ENCODE data around the gene PTS. TPM values are rescaled to one million over a fixed set of nuclear protein-coding genes. Genes with fewer than 3 reads are reported as not detected.

The PTS gene
- total and polyA plus RNA-seq, 9 of the 15 experiments (the other 6 are each of a cell fraction or from before 2014, with no cell fraction given): 27.1 to 72.7 (median 41.1) TPM

GRCh38 chr11:112223754-112224532 lies 2.3 kb upstream of the PTS start:
- Histone ChIP-seq H2AFZ (ENCODE audit: low read depth, low read length) (no peak overlapping the region), H3K36me3 (ENCODE audit: control insufficient read depth, insufficient read depth, low read length) (peaks cover 12% of the 10 kb centered on the region), H3K27me3 (ENCODE audit: control insufficient read depth in 2 of 2, insufficient read depth in 2 of 2, low read length in 2 of 2) (no peaks in the 10 kb centered on the region), H3K4me1 (replicated peaks in 1 of 2; ENCODE audit: control insufficient read depth in 2 of 2, insufficient read depth in 2 of 2, low read length in 2 of 2) (peaks cover 5 to 8% of the 10 kb centered on the region in 2 experiments; a peak in 3 of 5 replicates), H3K79me2 (ENCODE audit: control insufficient read depth, insufficient read depth, low read length) (peaks cover 26% of the 10 kb centered on the region), H3K27ac (ENCODE audit: extremely low read depth, low read depth, low read length) (no peak overlapping the region), H3K9ac (ENCODE audit: insufficient read depth in 1 of 2, low read depth in 2 of 2, low read length in 2 of 2) (no peak overlapping the region), H4K20me1 (replicated peaks; ENCODE audit: control insufficient read depth, insufficient read depth, low read length) (no peaks in the 10 kb centered on the region), H3K9me1 (ENCODE audit: control insufficient read depth, insufficient read depth, low read length) (no peaks in the 10 kb centered on the region), H3K4me3 (no peak overlapping the region), H3K9me3 (replicated peaks; ENCODE audit: control insufficient read depth, insufficient read depth, low read depth, low read length) (no peaks in the 10 kb centered on the region), H3K4me2 (ENCODE audit: insufficient read depth, low read length) (no peak overlapping the region)
- TF ChIP-seq ZBTB17 (CRISPR knock-in tag; IDR thresholded peaks at IDR 0.05) (no peak), NFIC (IDR thresholded peaks at IDR 0.05) (peak; percentile 72)
- FAIRE-seq: no peak
- ChIA-PET CTCF (ENCODE audit: low intra/inter-chr PET ratio) (interaction anchor here (1.1 to 1.4 kb wide), 2 partner anchors 55 to 57 kb away, joined by 5 to 7 read pairs; no protein-coding TSS in a partner anchor), POLR2A (interaction anchor here (0.5 kb wide), 1 partner anchor 9 kb away, joined by 3 read pairs; no protein-coding TSS in a partner anchor)
- no peak for ATAC-seq
- WGBS (ENCODE audit: insufficient coverage, low coverage, missing lambda C conversion rate): 41% methylated on average over 5 of the region's 5 CpGs
- BruUV-seq (replicated peaks): no TSS peak
- intact Hi-C loops (cut with micrococcal nuclease) (loop anchor here (5.0 kb wide), 1 partner anchor 1063 kb away; no protein-coding TSS in a partner anchor), in situ Hi-C loops (cut with MboI) (loop anchor here (5.0 to 10.0 kb wide), 3 partner anchors 58 to 619 kb away; partner anchors contain the start of gene SIK2)
- no peak for DNase-seq (ENCODE audit: extremely low read depth in 1 of 4, low spot score in 3 of 4)

DNA sequence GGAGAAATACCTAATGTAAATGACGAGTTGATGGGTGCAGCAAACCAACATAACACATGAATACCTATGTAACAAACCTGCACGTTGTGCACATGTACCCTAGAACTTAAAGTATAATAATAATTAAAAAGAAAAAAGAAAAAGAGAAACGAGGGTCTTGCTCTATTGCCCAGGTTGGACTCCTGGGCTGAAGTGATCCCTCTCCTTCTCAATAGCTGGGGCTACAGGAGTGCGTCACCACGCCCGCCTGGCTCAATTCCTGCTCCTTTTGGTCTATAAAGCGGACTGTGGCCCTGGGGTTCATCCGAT lies 521 bp upstream of the PTS start:
- DNase-seq (ENCODE audit: extremely low read depth in 1 of 4, low spot score in 3 of 4): no peak
- TF ChIP-seq CREB1 (IDR thresholded peaks at IDR 0.05): no peak
- TF ChIP-seq CREB1 (CRISPR knock-in tag; IDR thresholded peaks at IDR 0.05): no peak
- TF ChIP-seq ZNF407 (IDR thresholded peaks at IDR 0.05; ENCODE audit: low read depth): no peak
- no peak for TF ChIP-seq SIX5 (IDR thresholded peaks at IDR 0.05; ENCODE audit: borderline replicate concordance in 1 of 2, insufficient read depth in 1 of 2, low read depth in 1 of 2, low read length in 2 of 2)

More for the DNA sequence above, 521 bp upstream of the PTS start:
- ATAC-seq (no peak), FAIRE-seq (no peak)
- Histone ChIP-seq H4K20me1 (replicated peaks; ENCODE audit: control insufficient read depth, insufficient read depth, low read length) (no peaks in the 10 kb centered on the region), H3K9ac (ENCODE audit: insufficient read depth in 1 of 2, low read depth in 2 of 2, low read length in 2 of 2) (peak overlapping the region; percentile 88 to 94), H2AFZ (ENCODE audit: low read depth, low read length) (peak overlapping the region; percentile 99), H3K4me3 (peak overlapping the region; percentile 85), H3K36me3 (ENCODE audit: control insufficient read depth, insufficient read depth, low read length) (peaks cover 28% of the 10 kb centered on the region), H3K27ac (ENCODE audit: extremely low read depth, low read depth, low read length) (peak overlapping the region; percentile 87), H3K9me1 (ENCODE audit: control insufficient read depth, insufficient read depth, low read length) (no peaks in the 10 kb centered on the region), H3K27me3 (ENCODE audit: control insufficient read depth in 2 of 2, insufficient read depth in 2 of 2, low read length in 2 of 2) (no peaks in the 10 kb centered on the region), H3K4me1 (replicated peaks in 1 of 2; ENCODE audit: control insufficient read depth in 2 of 2, insufficient read depth in 2 of 2, low read length in 2 of 2) (peaks cover 5 to 8% of the 10 kb centered on the region in 2 experiments; a peak in 3 of 5 replicates), H3K9me3 (replicated peaks; ENCODE audit: control insufficient read depth, insufficient read depth, low read depth, low read length) (no peaks in the 10 kb centered on the region), H3K4me2 (ENCODE audit: insufficient read depth, low read length) (peak overlapping the region; percentile 91), H3K79me2 (ENCODE audit: control insufficient read depth, insufficient read depth, low read length) (peaks cover 26% of the 10 kb centered on the region)
- intact Hi-C loops (cut with micrococcal nuclease): loop anchor here (1.0 kb wide), 1 partner anchor 55 kb away; no protein-coding TSS in a partner anchor
- WGBS (ENCODE audit: insufficient coverage, low coverage, missing lambda C conversion rate): 26% methylated on average over 7 of the region's 8 CpGs
- POLR2A ChIA-PET: interaction anchor here (1.0 kb wide), 1 partner anchor 15 kb away, joined by 3 read pairs; no protein-coding TSS in a partner anchor
- in situ Hi-C loops (cut with MboI): loop anchor here (10.0 kb wide), 2 partner anchors 329 to 621 kb away; partner anchors contain the start of gene SIK2
- BruUV-seq (replicated peaks): TSS peak; percentile 85
- CTCF ChIA-PET (ENCODE audit: low intra/inter-chr PET ratio): interaction anchor here (1.5 kb wide), 1 partner anchor 53 kb away, joined by 3 read pairs; no protein-coding TSS in a partner anchor

All from K562 (cell line).